Breast epithelium (tissue), 3 donors: ENCODE measurements around the gene TRNAU1AP.

Source experiments
- POLR2A ChIP-seq: fragments of 450-650 bp; IDR thresholded peaks from one replicate; pipeline ENCODE4 v1.6.1; 2016; ENCODE audit warnings: antibody characterized with exemption, mild to moderate bottlenecking, moderate library complexity
- TF ChIP-seq, protein P1 (sequence below), 3 donors: fragments of 450-650 bp; IDR thresholded peaks; one replicate each; pipeline ENCODE4 v1.5.1; 2016 to 2017; ENCODE audit warnings: antibody characterized with exemption in 3 of 3, mild to moderate bottlenecking in 3 of 3, moderate library complexity in 3 of 3

DNA sequence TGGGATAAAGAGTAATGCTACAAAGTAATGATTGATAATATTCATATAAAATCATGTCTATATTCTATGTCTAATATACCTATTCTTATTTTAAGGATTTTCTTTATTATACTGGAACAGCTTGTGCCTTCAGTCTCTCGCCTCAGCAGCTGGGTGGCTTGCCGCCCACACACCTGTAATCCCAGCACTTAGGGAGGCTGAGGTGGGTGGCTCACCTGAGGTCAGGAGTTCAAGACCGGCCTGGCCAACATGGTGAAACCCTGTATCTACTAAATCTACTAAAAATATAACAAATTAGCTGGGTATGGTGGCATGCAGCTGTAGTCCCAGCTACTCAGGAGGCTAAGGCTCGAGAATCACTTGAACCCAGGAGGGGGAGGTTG lies 7.6 kb upstream of the TRNAU1AP start:
- no peak for TF ChIP-seq POLR2A
- TF ChIP-seq, protein P1, sequence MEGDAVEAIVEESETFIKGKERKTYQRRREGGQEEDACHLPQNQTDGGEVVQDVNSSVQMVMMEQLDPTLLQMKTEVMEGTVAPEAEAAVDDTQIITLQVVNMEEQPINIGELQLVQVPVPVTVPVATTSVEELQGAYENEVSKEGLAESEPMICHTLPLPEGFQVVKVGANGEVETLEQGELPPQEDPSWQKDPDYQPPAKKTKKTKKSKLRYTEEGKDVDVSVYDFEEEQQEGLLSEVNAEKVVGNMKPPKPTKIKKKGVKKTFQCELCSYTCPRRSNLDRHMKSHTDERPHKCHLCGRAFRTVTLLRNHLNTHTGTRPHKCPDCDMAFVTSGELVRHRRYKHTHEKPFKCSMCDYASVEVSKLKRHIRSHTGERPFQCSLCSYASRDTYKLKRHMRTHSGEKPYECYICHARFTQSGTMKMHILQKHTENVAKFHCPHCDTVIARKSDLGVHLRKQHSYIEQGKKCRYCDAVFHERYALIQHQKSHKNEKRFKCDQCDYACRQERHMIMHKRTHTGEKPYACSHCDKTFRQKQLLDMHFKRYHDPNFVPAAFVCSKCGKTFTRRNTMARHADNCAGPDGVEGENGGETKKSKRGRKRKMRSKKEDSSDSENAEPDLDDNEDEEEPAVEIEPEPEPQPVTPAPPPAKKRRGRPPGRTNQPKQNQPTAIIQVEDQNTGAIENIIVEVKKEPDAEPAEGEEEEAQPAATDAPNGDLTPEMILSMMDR (IDR thresholded peaks at IDR 0.05) = no peak
